ENCODE results near the gene OGDH. TPM values are rescaled to one million over a fixed set of nuclear protein-coding genes. Genes with fewer than 3 reads are reported as not detected.

Gene OGDH
- 100 to 1,000 TPM; 101 to 103 TPM for total RNA-seq

GRCh38 chr7:44606341-44607140 is at the start of gene OGDH:
TSS of gene OGDH (plus strand) at chr7:44606627. CDS start at chr7:44624344, 17,717 bp downstream.

GRCh38 chr7:44573464-44574286 is 32.8 kb upstream of the OGDH start, which contains the start of gene DDX56:
TSS of gene DDX56 (minus strand) at chr7:44573908. CDS start at chr7:44573895, 13 bp downstream.

GRCh38 chr7:44581879-44582603 is 24.4 kb upstream of the OGDH start, which contains the start of gene TMED4:
TSS of gene TMED4 (minus strand) at chr7:44582231. CDS start at chr7:44582206, 25 bp downstream.

GRCh38 chr7:44748045-44748947 is 141.9 kb downstream of the OGDH start, which contains the start of gene ZMIZ2:
TSS of gene ZMIZ2 (plus strand) at chr7:44748847. CDS start at chr7:44756250, 7,403 bp downstream.

Other genes starting within 250 kb of the OGDH start
- 10 to 100 TPM; 59.5 to 77.3 TPM for gene NUDCD3, start 116.0 kb upstream of the OGDH start, total RNA-seq
- gene NPC1L1, start 65.3 kb upstream of the OGDH start, total RNA-seq: under 1 TPM in 1 of 2 donors, not detected in 1; under 0.01 TPM
- gene DDX56, start 32.7 kb upstream of the OGDH start, total RNA-seq: 10 to 100 TPM; 66.8 to 99.9 TPM
- gene TMED4, start 24.4 kb upstream of the OGDH start, total RNA-seq: 100 to 1,000 TPM; 103 to 106 TPM
- gene ZMIZ2, start 142.2 kb downstream of the OGDH start, total RNA-seq: 10 to 100 TPM in 1 of 2 donors, 1 to 10 TPM in 1; 9.0 to 20.0 TPM
- gene PPIA, start 190.1 kb downstream of the OGDH start, total RNA-seq: 1,000 to 10,000 TPM; 2,177 to 2,807 TPM
- gene H2AZ2, start 241.5 kb downstream of the OGDH start, total RNA-seq: 100 to 1,000 TPM in 1 of 2 donors, 10 to 100 TPM in 1; 58.5 to 117 TPM